ENCODE results near the gene ZNF419. TPM values are rescaled to one million over a fixed set of nuclear protein-coding genes. Genes with fewer than 3 reads are reported as not detected.

ZNF419 gene
- total RNA-seq, 1 experiment from 2014 or later: 1.9 TPM

DNA sequence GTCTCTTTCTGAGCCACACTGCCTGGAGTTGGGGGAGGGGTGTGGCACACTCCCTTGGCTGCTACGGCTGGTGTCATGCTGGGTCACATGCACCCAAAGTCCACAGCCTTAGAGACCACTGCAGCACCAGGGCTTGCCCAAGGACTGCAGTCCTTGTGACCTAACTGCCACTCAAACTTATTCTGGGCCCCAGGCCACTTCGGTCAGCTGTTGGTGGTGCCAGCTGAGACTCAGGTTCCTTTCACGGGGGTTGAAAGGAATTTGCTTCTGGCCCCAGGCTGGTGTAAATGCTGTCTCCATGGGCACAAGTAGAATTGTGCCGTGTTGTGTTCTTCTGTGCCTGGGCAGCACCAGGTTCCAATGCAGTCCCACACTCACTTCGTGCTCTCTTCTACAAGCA, 21.1 kb upstream of the ZNF419 start:
- CTCF ChIA-PET: no interaction called here
- intact Hi-C loops (cut with micrococcal nuclease): loop anchor here (5.0 kb wide), 1 partner anchor 436 kb away; no protein-coding TSS in a partner anchor
- no peak for ATAC-seq
- Histone ChIP-seq H3K27me3 (ENCODE audit: insufficient read depth, low read length) (no peaks in the 10 kb centered on the region), H3K4me3 (replicated peaks in 1 of 2; ENCODE audit: low read depth in 1 of 2, low read length in 2 of 2) (no peak overlapping the region), H3K9ac (ENCODE audit: low read length) (no peak overlapping the region), H3K4me2 (ENCODE audit: low read length) (no peak overlapping the region), H3K27ac (ENCODE audit: low read depth, low read length) (no peak overlapping the region), H3K9me2 (ENCODE audit: insufficient read depth) (no peaks in the 10 kb centered on the region), H3K36me3 (ENCODE audit: control insufficient read depth in 1 of 2, insufficient read depth in 2 of 2, low read length in 2 of 2) (no peaks in the 10 kb centered on the region), H4K20me1 (ENCODE audit: insufficient read depth) (no peaks in the 10 kb centered on the region), H3K79me2 (ENCODE audit: insufficient read depth, low read length) (no peaks in the 10 kb centered on the region), H2AFZ (ENCODE audit: low read depth, low read length, poor library complexity, severe bottlenecking) (no peak overlapping the region), H3K4me1 (ENCODE audit: control insufficient read depth in 1 of 2, insufficient read depth in 2 of 2, low read length in 2 of 2) (no peaks in the 10 kb centered on the region), H3K9me3 (ENCODE audit: control insufficient read depth in 1 of 2, insufficient read depth in 1 of 2, low read depth in 1 of 2, low read length in 2 of 2) (peaks cover 0 to 26% of the 10 kb centered on the region in 2 experiments; a peak in 2 of 4 replicates)
- no TSS peak for BruUV-seq (replicated peaks)
- POLR2A ChIA-PET: no interaction called here
- TF ChIP-seq RAD21 (IDR thresholded peaks at IDR 0.05; ENCODE audit: low read depth) (no peak), ZFX (IDR thresholded peaks at IDR 0.05) (no peak), FOSL1 (IDR thresholded peaks at IDR 0.05; ENCODE audit: low read depth) (no peak), EZH2phosphoT487 (IDR thresholded peaks at IDR 0.05; ENCODE audit: borderline replicate concordance) (no peak), EGR1 (IDR thresholded peaks at IDR 0.05; ENCODE audit: low read depth) (no peak), POLR2AphosphoS5 (IDR thresholded peaks at IDR 0.05; ENCODE audit: low read depth, low read length) (no peak), EZH2 (IDR thresholded peaks at IDR 0.05) (no peak), YY1 (IDR thresholded peaks at IDR 0.05; ENCODE audit: extremely low read depth, insufficient replicate concordance, low read depth, low read length) (no peak), CEBPB (IDR thresholded peaks at IDR 0.05; ENCODE audit: low read depth) (no peak)
- TF ChIP-seq, protein P1, sequence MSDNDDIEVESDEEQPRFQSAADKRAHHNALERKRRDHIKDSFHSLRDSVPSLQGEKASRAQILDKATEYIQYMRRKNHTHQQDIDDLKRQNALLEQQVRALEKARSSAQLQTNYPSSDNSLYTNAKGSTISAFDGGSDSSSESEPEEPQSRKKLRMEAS (IDR thresholded peaks at IDR 0.05): no peak
- TF ChIP-seq, protein P2, sequence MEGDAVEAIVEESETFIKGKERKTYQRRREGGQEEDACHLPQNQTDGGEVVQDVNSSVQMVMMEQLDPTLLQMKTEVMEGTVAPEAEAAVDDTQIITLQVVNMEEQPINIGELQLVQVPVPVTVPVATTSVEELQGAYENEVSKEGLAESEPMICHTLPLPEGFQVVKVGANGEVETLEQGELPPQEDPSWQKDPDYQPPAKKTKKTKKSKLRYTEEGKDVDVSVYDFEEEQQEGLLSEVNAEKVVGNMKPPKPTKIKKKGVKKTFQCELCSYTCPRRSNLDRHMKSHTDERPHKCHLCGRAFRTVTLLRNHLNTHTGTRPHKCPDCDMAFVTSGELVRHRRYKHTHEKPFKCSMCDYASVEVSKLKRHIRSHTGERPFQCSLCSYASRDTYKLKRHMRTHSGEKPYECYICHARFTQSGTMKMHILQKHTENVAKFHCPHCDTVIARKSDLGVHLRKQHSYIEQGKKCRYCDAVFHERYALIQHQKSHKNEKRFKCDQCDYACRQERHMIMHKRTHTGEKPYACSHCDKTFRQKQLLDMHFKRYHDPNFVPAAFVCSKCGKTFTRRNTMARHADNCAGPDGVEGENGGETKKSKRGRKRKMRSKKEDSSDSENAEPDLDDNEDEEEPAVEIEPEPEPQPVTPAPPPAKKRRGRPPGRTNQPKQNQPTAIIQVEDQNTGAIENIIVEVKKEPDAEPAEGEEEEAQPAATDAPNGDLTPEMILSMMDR (IDR thresholded peaks at IDR 0.05 in 2 of 3, conservative IDR thresholded peaks at IDR 0.05 in 1 of 3; ENCODE audit: borderline replicate concordance in 1 of 3, insufficient read depth in 1 of 3, low read depth in 2 of 3, low read length in 2 of 3): no peak
- TF ChIP-seq, protein P3, sequence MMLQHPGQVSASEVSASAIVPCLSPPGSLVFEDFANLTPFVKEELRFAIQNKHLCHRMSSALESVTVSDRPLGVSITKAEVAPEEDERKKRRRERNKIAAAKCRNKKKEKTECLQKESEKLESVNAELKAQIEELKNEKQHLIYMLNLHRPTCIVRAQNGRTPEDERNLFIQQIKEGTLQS (IDR thresholded peaks at IDR 0.05): no peak
- TF ChIP-seq, protein P4, sequence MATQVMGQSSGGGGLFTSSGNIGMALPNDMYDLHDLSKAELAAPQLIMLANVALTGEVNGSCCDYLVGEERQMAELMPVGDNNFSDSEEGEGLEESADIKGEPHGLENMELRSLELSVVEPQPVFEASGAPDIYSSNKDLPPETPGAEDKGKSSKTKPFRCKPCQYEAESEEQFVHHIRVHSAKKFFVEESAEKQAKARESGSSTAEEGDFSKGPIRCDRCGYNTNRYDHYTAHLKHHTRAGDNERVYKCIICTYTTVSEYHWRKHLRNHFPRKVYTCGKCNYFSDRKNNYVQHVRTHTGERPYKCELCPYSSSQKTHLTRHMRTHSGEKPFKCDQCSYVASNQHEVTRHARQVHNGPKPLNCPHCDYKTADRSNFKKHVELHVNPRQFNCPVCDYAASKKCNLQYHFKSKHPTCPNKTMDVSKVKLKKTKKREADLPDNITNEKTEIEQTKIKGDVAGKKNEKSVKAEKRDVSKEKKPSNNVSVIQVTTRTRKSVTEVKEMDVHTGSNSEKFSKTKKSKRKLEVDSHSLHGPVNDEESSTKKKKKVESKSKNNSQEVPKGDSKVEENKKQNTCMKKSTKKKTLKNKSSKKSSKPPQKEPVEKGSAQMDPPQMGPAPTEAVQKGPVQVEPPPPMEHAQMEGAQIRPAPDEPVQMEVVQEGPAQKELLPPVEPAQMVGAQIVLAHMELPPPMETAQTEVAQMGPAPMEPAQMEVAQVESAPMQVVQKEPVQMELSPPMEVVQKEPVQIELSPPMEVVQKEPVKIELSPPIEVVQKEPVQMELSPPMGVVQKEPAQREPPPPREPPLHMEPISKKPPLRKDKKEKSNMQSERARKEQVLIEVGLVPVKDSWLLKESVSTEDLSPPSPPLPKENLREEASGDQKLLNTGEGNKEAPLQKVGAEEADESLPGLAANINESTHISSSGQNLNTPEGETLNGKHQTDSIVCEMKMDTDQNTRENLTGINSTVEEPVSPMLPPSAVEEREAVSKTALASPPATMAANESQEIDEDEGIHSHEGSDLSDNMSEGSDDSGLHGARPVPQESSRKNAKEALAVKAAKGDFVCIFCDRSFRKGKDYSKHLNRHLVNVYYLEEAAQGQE (IDR thresholded peaks at IDR 0.05; ENCODE audit: low read depth): no peak
- RAD21 ChIA-PET (ENCODE audit: low non-redundant PET in 1 of 2, low total read pairs in 2 of 2, uncharacterized antibody in 2 of 2, unreplicated experiment in 2 of 2): no interaction called here
- no peak for DNase-seq (ENCODE audit: low read depth, low spot score)

Data from HCT116 (cell line).